Stimulated activated CD8-positive, alpha-beta memory T cell treated with anti-CD3 and anti-CD28 coated beads, Interleukin-15, amount 100 ng/mL, for 1 hour (primary cell): ENCODE results near the gene YKT6.
"Not testable (repeated sequence)": the region's sequence is repeated elsewhere in the genome, so short reads cannot be mapped to it uniquely, and the experiment has no call there.

Source experiments
- DNase-seq: peaks from one replicate; pipeline ENCODE4 v3.0.0-alpha.2; 2020; ENCODE audit warnings: low read depth

The YKT6 gene

DNA sequence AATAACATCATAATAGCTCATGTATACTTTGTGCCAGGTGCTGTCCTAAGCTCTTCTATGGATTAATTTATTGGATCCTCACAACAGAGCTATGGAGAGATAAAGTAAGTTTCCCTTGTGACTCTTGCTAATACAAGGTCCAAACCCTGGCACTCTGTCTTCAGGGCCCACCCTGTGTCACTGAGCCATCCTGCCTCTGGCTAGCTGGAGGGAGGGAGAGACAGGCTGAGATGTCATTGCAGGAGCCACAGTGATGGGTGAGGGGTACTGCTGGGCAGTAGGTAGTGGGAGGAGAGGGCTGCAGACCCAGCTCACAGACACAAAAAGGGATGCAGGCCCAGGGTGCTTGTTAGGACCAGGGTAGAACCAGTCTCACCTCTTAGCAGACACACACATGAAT, 28.4 kb upstream of the YKT6 start:
- no peak for DNase-seq

DNA sequence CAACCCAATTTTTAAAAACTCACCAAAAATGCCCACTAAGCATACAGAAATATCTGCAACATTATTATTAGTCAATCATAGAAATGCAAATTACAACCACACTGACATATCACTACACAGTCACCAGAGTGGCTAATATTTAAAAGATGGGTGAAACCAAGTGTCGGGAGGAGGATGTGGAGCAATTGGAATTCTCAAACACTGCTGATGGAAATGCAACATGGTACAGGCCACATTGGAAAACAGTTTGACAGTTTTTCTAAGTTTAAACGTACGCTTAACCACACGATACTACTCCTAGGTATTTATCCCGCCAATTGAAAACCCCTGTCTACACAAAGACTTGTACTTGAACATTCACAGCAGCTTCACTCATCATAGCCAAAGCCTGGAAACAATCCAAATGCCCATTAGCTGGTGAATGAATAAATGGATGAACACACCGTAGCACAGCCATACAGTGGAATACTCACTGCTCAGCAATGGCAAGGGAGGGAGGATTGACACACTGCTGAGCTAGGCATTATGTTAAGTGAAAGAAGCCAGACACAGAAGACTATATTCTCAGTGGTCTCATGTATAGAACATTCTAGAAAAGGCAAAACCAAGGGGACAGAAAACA, 27.9 kb upstream of the YKT6 start:
- no peak for DNase-seq

DNA sequence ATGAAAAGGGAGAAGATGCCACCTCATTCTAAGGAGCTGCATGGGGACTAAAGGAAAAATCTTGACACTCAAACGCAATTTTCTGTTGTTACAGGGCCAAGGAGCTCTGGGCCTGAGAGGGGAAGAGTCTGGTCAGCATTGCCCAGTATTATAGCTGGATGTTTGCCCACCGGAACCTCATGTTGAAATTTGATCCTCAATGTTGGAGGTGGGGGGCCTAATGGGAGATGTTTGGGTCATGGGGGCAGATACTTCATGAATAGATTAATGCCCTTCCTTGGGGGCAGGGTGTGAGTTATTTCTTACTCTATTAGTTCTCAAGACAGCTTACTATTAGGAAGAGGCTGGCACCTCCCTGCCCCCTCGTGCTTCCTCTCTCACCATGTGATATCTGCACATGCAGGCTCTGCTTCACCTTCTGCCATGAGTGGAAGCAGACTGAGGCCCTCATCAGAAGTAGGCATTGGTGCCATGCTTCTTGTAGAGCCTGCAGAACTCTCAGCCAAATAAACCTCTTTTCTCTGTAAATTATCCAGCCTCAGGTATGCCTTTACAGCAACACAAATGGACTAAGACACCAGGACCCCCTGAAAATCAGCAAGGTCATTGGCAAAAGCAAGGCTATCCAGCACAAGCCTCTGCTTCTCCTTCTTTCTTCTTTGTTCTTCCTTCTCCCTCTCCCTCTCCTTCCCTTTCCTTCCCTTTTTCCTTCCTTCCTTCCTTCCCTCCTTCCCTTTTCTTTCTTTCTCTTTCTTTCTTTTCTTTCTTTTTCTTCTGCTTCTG, 26.7 kb upstream of the YKT6 start:
- no peak for DNase-seq

DNA sequence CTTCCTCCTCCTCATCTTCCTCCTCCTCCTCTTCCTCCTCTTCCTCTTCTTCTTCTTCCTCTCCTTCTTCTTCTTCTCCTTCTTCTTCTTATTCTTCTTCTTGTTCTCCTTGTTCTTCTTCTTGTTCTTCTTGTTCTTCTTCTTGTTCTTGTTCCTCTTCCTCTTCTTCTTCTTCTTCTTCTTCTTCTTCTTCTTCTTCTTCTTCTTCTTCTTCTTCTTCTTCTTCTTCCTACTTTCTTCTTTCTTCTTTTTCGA, 26.2 kb upstream of the YKT6 start:
- DNase-seq, result not testable (repeated sequence)

DNA sequence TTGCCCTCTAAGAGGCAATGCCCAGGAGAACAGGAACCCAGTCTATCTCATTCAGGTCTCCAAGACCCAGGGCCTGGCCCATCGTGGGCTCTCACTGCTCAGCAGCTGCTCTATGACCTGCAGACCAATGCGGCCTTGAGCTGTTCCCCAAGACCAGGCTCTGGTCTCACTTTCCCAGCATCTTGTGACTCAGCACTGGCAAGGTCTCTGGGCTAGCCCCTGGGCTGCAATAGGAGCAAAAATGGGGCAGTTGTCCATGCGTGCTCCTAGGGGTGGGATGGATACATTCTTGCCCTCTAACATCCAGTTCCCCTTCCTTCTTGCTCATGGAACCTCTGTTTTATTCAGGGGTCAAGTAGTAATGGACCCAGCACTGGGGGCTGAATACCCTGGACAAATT, 25.0 kb upstream of the YKT6 start:
- DNase-seq, result no peak

DNA sequence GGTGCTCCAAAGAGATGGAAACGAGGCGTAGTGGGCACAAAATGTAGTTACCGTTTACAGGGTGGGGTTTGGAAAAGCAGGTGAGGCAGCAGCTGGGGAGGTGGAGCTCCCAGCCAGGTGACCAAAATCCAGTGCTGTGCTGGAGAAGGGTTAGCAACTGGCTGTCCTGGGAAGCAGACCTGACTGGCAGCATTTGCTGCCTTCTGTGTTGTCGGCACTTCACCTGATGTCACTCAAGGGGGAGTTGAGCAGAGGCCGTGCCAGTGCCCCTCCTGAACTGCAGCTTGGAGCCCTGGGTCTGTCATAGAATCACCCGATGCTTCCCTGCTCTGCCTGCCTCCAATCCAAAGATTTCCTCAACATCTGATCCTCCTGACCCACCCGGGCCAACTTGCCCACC, 24.3 kb upstream of the YKT6 start:
- DNase-seq, result no peak

DNA sequence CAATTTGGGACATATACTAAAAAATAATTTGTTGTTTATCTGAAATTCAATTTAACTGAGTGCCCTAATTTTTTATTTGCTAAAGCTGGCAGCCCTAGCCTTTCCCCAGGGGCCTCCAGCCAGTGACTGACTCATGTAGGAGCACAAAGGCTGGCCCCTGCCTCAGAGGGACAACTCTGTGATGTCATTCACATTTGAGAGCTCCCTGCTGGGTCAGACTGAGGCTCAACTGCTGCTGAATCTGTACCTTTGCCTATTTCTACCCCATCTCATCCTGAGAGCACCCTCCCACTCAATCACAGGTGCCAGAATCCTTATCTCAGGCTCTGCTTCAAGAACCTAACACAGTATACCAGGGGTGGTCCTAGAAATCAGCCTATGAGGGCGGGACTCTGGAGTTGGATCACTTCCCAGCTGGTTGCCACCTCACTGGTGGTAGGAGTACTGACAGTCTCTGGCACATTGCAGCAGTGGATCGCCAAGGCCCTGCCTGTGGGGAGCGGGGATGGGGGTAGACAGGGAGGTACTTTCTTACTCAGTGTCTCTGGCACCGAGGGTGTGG, 23.1 kb upstream of the YKT6 start:
- no peak for DNase-seq

DNA sequence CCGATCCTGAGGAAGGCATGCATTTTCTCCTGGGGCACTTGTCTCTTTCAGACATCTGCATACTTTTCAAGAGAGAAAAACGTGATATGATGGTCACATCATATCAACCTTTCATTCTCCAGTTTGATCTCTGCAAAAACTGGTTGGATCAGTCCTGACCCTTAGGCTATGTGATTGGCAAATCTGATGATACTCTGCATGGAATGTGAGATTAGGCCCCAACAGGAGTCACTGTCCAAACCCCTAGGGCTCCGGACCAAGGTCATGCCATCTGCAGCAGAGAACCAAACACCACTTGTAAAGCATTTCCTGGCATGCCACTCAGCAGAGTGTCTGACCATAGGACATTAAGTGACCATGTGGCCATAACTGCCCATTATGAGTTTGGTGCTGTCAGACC, 20.1 kb upstream of the YKT6 start:
- DNase-seq, result no peak

DNA sequence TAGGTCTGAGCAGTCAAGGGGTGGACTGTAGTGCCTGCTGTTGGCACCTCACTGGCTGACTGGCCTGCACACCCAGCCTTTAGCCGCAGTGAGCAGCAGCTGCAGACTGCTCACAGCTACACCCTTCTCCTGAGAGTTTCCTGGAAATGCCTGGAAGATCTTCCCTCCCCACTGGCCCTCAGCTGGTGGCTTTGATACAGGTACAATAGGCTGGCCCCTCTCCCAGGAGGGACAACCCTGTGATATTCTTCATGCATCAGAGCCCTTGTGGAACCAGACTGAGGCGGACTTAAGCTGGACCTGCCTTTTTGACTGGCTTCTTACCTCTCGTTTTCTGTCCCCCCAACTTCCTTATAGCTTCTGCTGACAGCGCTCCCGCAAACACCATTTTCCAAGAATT, 18.0 kb upstream of the YKT6 start:
- no peak for DNase-seq

DNA sequence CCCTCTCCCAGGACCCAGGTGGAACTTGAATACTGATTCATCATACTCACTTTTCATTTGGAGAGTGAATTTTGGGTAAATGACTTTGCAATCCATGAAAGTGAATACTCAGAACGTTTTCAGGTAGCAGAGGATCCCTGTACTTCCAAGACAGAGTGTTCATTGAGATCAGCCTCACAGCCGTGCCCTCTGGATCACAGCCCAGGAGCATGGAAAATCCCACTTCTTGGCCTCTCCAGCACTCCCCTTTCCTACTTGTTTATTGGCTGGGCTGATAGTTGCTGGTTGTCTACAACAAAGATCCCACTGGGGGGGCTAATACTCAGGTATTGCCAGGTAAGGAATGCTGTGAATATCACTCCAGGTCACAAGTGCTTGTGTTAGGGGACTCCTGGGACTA, 17.4 kb upstream of the YKT6 start:
- DNase-seq, result no peak

DNA sequence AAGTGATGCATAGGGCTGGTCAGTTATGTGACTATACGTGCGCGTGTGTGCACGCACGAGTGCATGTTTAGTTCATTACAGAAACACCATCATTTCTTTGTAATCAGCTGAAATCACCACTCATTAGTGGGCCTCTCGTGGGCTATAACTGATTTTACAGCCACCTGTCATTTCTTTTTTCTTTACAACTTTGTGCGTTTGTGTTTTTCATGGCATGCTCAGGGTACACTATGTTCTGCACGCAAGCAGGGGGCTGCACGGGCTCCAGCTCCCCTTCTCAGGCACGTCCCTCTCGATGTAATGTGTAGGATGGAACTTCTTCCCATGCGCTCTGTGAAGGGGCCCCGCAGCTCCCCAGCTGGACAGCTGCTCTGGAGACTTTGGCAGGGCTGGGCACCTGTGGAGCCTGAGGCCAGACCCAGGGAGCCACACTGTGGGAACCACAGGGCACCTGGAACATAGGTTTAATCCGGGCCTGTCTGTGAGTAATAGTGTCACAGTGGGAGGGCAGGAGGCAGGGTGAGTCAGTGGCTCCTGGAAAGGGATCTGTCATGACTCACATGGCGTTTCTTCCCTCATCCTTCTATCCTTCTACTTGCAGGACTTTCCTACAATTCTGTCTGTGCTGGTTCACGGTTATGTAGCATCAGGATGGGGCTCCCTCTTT, 16.4 kb upstream of the YKT6 start:
- no peak for DNase-seq

DNA sequence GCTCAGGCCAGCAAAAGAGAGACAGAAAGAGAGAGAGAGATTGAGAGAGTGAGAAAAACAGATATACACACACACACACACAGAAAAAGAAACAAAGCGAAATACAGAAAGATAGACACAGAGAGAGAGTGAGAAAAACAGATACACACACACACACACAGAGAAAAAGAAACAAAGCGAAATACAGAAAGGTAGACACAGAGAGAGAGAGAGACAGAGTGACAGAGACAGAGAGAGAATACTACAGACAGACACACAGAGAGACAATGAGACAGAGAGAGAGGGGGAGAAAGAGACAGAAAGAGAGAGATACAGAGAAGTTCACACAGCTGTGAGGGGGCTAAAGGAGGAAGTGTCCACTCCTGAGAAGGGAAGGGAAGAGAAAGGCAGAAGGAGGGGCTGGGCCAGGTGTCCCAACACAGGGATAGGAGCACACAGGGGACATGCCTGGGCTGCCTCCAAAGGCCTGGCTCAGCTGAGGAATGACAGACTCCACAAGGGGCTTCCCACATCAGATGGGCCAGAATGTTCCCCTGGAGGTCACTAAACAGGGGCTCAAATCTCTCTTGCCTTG, 15.8 kb upstream of the YKT6 start:
- DNase-seq, result no peak

DNA sequence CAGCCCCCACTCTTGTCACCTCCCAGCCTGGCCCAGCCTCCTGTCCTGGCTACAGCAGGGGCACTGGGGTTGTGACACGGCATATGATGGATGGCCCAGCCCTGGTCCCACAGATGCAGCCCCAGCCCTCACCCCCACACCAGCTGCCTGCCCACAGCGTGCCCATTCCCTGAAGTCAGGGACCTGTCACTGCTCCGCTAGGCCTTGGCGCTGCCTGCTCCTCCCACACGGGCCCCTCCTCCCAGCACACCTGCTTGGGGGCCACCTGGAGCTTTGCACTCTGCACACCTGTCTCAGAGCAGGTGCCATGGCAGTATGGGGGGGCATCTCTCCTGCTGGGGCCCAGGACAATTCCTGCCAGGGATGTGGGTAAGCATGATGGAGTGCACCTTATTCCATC, 15.0 kb upstream of the YKT6 start:
- DNase-seq, result no peak

DNA sequence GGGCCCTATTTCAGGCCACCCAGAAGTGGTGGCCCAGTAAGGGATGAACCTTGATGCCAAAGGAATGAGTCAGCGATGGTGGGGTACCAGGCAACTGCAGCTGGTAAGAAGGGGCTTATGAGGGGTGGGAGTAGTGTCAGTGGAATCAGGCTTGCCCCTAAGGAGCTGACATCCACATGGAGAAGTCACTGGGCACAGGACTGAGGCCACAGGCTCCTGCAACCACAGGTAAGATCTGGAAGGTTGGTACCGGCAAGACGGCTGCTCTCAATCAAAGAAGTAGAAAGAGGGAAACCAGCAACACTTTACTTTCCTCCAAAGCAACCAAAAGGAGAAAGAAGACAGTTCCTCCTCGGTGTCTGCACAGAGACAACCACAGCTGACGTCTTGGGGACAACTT, 14.0 kb upstream of the YKT6 start:
- no peak for DNase-seq

DNA sequence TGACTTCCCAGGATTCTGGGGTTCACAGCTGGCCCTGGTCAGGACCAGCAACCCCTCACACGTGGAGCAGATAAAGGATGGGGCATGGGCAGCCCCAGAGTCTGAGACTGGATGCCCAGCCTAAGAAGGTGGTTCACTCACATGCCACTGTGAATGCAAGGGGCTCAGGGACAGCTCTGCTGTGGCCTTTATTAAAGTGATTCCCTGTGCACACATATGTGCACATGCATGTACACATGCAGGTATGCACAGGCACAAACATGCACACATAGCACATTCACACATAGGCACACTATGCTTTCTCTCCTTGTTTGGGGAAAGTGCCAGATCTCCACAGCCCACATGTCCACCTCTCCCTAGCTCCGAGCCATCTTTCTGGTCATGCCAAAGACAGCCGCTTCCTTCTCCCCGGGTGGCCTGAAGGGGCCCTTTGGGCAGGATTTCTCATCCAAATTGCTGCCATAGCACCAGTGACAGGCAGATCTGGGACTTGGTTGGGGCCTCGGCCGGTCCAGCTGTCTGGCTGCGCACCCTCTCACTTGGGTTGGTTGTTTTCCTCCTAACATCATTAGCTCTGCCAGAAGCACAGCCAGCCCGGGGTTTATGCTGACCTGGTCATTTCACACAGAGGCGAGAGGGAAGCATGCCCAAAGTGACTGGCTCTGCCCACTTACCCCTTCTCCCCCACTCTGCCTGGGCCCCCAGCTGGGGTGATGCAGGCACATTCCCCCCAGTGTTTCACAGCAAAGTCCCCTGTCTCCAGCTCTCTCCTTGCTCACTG, 13.0 kb upstream of the YKT6 start:
- no peak for DNase-seq

DNA sequence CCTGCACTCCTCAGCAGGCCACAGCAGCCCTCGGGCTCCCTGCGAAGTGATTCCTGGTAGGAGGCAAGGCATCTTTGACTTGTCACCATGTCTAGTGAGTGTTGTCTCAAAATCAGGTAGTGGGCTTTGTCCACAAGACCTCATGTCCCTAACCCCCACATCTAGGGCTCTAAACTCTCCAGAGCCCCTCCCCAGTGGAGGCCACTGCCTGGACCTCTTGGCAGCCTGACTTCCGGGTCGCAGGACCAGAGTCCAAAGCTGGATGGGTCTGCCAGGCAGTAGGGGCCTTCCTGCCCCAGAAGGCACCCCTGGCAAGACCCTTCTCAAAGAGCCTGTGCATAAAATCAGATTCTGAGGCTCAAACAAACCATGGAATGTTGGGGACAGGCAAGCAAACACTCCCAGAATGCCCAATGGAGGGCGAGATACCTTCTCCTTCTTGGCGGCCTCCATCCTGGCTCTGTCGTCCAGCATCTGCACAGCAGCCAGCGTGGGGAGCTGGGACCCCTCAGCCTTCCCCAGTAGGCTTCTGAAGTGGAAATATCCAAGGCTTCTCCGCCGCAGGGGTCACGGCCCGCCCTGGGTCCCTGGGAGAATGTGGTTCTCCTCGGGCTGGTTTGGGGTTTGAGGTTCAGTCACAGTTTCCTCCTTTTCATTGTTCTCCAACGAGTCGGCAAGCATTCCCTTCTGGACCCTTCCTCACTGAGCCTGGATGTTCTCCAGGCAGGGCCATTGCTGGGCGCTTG, 12.1 kb upstream of the YKT6 start:
- DNase-seq, result no peak

DNA sequence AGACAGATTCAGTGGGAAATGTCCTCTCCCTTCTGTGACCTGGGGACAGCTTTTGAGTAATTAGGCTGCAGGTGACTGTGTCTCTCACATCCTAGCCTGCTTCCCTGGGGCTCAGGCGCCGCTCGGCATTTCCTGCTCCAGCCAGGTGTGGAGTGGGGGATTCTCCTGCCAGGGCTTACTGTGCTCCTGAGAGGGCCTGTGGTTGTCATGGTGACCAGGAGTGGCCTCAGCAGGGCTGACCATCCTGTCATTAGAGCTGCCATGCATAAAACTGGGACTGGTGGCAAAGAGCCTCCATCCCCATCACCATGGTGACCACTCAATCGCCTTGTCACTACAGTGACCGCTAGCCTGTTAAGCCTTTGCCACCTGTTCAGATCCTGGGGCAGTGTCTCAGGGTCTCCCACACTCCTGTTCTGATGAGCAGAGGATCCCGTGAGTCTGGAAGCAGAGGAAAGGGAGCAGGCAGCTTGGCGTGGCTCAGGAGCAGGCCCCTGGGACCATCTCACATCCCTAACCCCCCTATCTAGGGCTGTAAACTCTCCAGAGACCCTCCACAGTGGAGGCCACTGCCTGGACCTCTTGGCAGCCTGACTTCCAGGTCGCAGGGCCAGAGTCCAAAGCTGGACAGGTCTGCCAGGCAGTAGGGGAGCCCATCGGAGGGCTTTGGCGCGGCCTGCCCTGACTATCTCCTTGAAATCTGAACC, 11.3 kb upstream of the YKT6 start, which contains the start of gene GCK:
GCK (minus strand) TSS at position 154 of the 707 bp plus-strand sequence. CDS start 486 bp downstream, outside the sequence.
- no peak for DNase-seq

DNA sequence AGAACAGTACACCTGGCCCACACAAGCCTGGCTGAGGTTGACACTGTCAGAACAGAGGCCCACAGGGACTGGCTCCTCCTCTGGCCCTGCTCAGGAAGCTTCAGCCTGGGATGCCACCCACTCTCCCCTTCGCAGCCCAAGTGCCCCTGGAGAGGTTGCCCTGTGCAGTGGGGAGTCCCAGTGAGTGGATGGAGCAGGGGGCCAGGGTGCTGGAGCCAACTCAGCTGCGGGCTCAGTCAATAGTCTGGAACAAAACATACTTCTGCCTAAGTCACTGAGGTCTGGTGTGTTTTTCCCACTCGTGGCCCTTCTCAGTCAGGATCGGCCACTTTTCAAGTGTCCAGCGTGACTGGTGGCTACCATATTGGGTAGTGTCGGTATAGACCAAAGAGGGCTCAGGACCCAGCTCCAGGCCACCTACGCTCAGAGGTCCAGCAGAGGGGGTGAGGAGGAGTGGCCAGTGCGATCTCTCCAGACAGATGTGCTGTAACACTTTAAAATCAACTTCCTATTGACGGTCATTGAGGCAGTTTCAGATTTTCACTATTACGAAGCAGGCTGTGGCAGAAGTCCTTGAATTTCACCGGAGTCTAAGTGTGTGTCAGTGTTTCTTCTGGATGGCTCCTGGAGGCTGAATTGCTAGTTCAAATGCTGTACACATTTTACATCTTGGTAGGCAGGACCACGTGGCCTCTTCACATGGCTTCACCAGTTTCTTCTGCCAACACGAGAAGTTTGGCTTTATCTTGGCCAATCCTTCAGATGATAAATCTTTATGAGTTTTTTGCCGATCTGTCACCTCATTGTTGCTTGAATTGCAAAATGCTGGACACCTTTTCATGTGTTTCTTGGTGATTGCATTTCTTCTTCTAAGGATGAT, 10.5 kb upstream of the YKT6 start:
- no peak for DNase-seq

DNA sequence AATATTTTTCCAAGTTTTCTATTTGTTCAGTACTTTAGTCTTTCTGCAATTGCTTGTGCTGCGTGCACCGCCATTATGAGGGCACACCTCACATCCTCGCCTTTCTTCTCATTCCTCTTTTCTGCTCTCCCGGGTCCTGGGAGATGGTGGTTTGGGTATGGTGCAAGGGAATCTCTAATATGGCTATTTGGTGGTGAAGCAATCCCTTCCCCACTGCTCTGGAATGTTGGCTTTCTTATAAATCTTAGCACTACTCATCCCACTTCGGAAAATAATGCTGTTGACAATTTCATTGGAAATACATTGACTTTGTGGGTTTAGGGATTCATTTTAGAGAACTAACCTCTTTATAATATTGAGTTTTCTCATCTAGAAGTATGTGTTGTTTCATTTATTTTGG, 9.6 kb upstream of the YKT6 start:
- no peak for DNase-seq
